Hypothalamus (tissue), 51 donors: ENCODE results near the gene SPINK13.

Experiments used
- DNase-seq, 51 donors: peaks; one replicate each; lab custom pipeline; 2025; lab: John Stamatoyannopoulos, UW

SPINK13 gene

GRCh38 chr5:148311484-148311883, 42.9 kb downstream of the SPINK13 start:
- no peak for DNase-seq

DNA sequence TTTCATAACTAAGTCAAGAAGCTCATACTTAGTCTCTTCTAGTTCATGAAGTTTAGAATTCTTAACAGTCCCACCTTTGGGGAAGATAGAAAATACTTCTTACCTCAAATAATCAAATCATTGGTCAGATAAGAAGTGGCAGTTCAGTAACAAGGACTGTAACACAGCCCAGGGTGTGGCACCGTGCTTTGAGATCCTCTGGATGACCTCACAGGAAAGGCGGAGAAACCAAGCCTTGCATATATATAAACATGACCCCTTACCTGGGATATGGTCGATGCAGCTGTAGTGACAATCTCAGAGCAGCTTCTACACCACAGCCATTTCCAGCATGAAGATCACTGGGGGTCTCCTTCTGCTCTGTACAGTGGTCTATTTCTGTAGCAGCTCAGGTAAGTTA, 43.6 kb downstream of the SPINK13 start, which contains the start of gene SPINK7:
Gene SPINK7, plus strand, starts transcription at position 271 of the 400 bp plus-strand sequence. Its CDS starts 61 bp downstream, at position 332.
- DNase-seq = no peak

GRCh38 chr5:148314187-148314586, 45.6 kb downstream of the SPINK13 start:
- DNase-seq = no peak

DNA sequence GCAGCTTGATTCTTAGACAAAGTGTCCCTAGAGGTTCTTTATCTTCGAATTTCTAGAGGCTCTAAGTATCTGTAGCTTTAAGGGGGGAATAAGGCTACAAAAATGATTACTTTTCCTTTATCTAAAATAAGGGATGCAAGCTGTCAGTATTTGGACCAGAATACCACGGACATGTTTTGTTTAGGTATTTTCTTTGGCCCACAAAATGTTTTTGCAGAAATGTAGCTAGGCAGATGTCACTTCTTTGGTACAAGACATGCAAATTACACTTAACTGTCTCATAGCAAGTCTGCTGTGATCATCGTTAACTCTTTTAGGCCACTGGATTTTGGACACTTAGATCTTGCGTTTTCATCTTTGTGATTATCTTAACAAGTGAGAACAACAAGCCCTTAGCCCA, 46.1 kb downstream of the SPINK13 start:
- DNase-seq = no peak

DNA sequence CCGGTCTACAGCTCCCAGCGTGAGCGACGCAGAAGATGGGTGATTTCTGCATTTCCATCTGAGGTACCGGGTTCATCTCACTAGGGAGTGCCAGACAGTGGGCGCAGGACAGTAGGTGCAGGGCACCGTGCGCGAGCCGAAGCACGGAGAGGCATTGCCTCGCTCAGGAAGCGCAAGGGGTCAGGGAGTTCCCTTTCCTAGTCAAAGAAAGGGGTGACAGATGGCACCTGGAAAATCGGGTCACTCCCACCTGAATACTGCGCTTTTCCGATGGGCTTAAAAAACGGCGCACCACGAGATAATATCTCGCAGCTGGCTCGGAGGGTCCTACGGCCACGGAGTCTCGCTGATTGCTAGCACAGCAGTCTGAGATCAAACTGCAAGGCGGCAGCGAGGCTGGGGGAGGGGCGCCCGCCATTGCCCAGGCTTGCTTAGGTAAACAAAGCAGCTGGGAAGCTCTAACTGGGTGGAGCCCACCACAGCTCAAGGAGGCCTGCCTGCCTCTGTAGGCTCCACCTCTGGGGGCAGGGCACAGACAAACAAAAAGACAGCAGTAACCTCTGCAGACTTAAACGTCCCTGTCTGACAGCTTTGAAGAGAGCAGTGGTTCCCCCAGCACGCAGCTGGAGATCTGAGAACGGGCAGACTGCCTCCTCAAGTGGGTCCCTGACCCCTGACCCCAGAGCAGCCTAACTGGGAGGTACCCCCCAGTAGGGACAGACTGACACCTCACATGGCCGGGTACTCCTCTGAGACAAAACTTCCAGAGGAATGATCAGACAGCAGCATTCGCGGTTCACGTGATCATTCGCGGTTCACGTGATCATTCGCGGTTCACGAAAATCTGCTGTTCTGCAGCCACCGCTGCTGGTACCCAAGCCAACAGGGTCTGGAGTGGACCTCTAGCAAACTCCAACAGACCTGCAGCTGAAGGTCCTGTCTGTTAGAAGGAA, 51.7 kb downstream of the SPINK13 start:
- DNase-seq = peak in 2 of 51 donors; percentile 1 to 27

- DNase-seq = no peak
These were observed 64.8 kb downstream of the SPINK13 start for GRCh38 chr5:148333262-148333849.

GRCh38 chr5:148335259-148335658, 66.7 kb downstream of the SPINK13 start, which contains the start of gene SPINK9:
Gene SPINK9 (plus strand): TSS chr5:148335559. CDS start chr5:148335614, 55 bp downstream.
- no peak for DNase-seq
